HepG2 (cell line): ENCODE data around the gene GNG3. TPM values are rescaled to one million over a fixed set of nuclear protein-coding genes. Genes with fewer than 3 reads are reported as not detected.

Experiments used
- AGO1 ChIP-seq: fragments of 200-400 bp; formaldehyde crosslinking; IDR thresholded peaks from 2 replicates; pipeline ENCODE4 v1.6.1; 2017; ENCODE audit warnings: mild to moderate bottlenecking, low read depth, low read length, moderate library complexity; ENCODE audit not compliant: poor library complexity, severe bottlenecking
- CEBPB ChIP-seq: IDR thresholded peaks from 2 replicates; pipeline ENCODE4 v1.6.1; 2011; ENCODE audit warnings: low read depth, low read length, improper control_type of control experiment, borderline replicate concordance
- ETV5 ChIP-seq: IDR thresholded peaks from 2 replicates; pipeline ENCODE4 v1.6.1; 2018; ENCODE audit warnings: missing biosample characterization, missing genetic modification reagents, inconsistent platforms, borderline replicate concordance
- JUNB ChIP-seq: sonication (generic); formaldehyde crosslinking; IDR thresholded peaks from 2 replicates; pipeline ENCODE4 v1.8.0; 2022; ENCODE audit warnings: missing genetic modification reagents, mild to moderate bottlenecking, borderline replicate concordance
- PHF8 ChIP-seq: sonication (generic); formaldehyde crosslinking; IDR thresholded peaks from 2 replicates; pipeline ENCODE4 v1.5.0; 2020; ENCODE audit warnings: missing genetic modification reagents
- SAFB2 ChIP-seq: sonication (generic); formaldehyde crosslinking; IDR thresholded peaks from 2 replicates; pipeline ENCODE4 v1.5.1; 2020; ENCODE audit warnings: missing genetic modification reagents, low read depth, mild to moderate bottlenecking, borderline replicate concordance
- ZMYM4 ChIP-seq: sonication (generic); formaldehyde crosslinking; IDR thresholded peaks from 2 replicates; pipeline ENCODE4 v1.8.1; 2023; ENCODE audit warnings: mild to moderate bottlenecking, missing genetic modification reagents
- polyA plus RNA-seq, 8 experiments: library from polyadenylated mRNA; depleted of rRNA in 3 of 8; stranded (reverse) in 7 of 8; unstranded in 1 of 8; fragments of >200 nt; fragmentation: Illumina TruSeq in 4 of 8; extraction: Trizol in 4 of 8; gene quantifications; 2 replicates each; pipeline versions ENCODE4 v1.2.1 to v1.2.3, GENCODE V29; 2011 to 2016; ENCODE audit warnings: low read depth in 4 of 8, missing spikeins in 1 of 8, mixed read lengths in 1 of 8; ENCODE audit not compliant: insufficient read depth in 1 of 8
- total RNA-seq, 5 experiments: library from RNA; depleted of rRNA; stranded (reverse); fragments of >200 nt; fragmentation: Illumina TruSeq; extraction: Trizol; gene quantifications; 2 replicates each; pipeline ENCODE4 v1.2.3, GENCODE V29; 2016; ENCODE audit warnings: low read depth in 1 of 5
- TF ChIP-seq, protein P1 (sequence below): sonication (generic); formaldehyde crosslinking; IDR thresholded peaks from 2 replicates; pipeline ENCODE4 v1.4.0; 2020; ENCODE audit warnings: missing genetic modification reagents, borderline replicate concordance
- TF ChIP-seq, protein P2 (sequence below): sonication (generic); formaldehyde crosslinking; IDR thresholded peaks from 2 replicates; pipeline ENCODE4 v1.4.0; 2020; ENCODE audit warnings: missing genetic modification reagents, borderline replicate concordance
- TF ChIP-seq, protein P3 (sequence below): sonication (generic); formaldehyde crosslinking; IDR thresholded peaks from 2 replicates; pipeline ENCODE4 v1.4.0; 2020; ENCODE audit warnings: mild to moderate bottlenecking, missing genetic modification reagents

Gene GNG3
- total and polyA plus RNA-seq, 2 of the 13 experiments (the other 11 are each of a cell fraction or from before 2014, with no cell fraction given): not detected

DNA sequence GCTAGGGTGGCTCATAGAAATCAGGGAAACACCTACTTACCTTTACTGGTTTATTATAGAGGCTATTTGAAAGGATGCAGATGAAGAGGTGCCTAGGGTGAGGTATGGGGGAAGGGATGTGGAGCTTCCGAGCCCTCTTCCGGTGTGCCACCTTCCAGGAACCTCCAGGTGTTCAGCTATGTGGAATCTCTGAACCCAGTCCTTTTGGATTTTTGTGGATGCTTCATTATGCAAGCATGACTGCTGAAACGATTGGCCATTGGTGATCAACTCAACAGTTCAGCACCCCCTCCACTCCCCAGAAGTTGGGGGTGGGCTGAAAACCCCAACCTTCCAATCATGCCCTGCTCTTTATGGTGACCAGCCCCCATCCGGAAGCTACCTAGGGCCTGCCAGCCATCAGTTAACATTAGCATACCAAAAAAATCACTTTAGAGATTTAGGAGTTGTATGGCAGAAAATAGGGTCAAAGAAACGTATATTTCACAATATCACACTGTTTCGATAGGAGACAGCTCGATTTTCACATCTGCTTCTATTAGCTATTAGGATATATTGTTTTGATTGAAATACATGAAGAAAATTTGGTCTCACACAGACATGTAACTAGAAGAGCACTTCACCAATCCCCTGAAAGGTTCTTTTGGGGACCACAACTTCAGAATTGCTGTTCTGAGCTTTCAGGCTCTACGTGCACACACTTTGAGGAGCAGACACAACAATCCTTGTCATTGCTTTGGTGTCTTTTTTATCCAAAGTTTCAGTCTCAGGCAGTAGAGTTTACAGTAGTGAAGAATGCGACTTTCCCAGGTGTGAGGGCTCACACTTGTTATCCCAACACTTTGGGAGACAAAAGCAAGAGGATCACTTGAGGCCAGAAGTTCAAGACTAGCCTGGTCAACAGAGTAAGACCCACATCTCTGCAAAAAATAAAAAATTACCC lies 50.6 kb downstream of the GNG3 start (continued):
- TF ChIP-seq, protein P1, sequence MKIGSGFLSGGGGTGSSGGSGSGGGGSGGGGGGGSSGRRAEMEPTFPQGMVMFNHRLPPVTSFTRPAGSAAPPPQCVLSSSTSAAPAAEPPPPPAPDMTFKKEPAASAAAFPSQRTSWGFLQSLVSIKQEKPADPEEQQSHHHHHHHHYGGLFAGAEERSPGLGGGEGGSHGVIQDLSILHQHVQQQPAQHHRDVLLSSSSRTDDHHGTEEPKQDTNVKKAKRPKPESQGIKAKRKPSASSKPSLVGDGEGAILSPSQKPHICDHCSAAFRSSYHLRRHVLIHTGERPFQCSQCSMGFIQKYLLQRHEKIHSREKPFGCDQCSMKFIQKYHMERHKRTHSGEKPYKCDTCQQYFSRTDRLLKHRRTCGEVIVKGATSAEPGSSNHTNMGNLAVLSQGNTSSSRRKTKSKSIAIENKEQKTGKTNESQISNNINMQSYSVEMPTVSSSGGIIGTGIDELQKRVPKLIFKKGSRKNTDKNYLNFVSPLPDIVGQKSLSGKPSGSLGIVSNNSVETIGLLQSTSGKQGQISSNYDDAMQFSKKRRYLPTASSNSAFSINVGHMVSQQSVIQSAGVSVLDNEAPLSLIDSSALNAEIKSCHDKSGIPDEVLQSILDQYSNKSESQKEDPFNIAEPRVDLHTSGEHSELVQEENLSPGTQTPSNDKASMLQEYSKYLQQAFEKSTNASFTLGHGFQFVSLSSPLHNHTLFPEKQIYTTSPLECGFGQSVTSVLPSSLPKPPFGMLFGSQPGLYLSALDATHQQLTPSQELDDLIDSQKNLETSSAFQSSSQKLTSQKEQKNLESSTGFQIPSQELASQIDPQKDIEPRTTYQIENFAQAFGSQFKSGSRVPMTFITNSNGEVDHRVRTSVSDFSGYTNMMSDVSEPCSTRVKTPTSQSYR (CRISPR knock-in tag): peak; percentile 20; the same call in 1 of the 2 replicates
- no peak for TF ChIP-seq JUNB
- no peak for TF ChIP-seq AGO1
- TF ChIP-seq PHF8 (CRISPR knock-in tag): no peak
- peak; percentile 20; the same call in 1 of the 2 replicates for TF ChIP-seq ETV5 (CRISPR knock-in tag)
- TF ChIP-seq, protein P2, sequence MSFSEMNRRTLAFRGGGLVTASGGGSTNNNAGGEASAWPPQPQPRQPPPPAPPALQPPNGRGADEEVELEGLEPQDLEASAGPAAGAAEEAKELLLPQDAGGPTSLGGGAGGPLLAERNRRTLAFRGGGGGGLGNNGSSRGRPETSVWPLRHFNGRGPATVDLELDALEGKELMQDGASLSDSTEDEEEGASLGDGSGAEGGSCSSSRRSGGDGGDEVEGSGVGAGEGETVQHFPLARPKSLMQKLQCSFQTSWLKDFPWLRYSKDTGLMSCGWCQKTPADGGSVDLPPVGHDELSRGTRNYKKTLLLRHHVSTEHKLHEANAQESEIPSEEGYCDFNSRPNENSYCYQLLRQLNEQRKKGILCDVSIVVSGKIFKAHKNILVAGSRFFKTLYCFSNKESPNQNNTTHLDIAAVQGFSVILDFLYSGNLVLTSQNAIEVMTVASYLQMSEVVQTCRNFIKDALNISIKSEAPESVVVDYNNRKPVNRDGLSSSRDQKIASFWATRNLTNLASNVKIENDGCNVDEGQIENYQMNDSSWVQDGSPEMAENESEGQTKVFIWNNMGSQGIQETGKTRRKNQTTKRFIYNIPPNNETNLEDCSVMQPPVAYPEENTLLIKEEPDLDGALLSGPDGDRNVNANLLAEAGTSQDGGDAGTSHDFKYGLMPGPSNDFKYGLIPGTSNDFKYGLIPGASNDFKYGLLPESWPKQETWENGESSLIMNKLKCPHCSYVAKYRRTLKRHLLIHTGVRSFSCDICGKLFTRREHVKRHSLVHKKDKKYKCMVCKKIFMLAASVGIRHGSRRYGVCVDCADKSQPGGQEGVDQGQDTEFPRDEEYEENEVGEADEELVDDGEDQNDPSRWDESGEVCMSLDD (CRISPR knock-in tag): no peak
- TF ChIP-seq, protein P3, sequence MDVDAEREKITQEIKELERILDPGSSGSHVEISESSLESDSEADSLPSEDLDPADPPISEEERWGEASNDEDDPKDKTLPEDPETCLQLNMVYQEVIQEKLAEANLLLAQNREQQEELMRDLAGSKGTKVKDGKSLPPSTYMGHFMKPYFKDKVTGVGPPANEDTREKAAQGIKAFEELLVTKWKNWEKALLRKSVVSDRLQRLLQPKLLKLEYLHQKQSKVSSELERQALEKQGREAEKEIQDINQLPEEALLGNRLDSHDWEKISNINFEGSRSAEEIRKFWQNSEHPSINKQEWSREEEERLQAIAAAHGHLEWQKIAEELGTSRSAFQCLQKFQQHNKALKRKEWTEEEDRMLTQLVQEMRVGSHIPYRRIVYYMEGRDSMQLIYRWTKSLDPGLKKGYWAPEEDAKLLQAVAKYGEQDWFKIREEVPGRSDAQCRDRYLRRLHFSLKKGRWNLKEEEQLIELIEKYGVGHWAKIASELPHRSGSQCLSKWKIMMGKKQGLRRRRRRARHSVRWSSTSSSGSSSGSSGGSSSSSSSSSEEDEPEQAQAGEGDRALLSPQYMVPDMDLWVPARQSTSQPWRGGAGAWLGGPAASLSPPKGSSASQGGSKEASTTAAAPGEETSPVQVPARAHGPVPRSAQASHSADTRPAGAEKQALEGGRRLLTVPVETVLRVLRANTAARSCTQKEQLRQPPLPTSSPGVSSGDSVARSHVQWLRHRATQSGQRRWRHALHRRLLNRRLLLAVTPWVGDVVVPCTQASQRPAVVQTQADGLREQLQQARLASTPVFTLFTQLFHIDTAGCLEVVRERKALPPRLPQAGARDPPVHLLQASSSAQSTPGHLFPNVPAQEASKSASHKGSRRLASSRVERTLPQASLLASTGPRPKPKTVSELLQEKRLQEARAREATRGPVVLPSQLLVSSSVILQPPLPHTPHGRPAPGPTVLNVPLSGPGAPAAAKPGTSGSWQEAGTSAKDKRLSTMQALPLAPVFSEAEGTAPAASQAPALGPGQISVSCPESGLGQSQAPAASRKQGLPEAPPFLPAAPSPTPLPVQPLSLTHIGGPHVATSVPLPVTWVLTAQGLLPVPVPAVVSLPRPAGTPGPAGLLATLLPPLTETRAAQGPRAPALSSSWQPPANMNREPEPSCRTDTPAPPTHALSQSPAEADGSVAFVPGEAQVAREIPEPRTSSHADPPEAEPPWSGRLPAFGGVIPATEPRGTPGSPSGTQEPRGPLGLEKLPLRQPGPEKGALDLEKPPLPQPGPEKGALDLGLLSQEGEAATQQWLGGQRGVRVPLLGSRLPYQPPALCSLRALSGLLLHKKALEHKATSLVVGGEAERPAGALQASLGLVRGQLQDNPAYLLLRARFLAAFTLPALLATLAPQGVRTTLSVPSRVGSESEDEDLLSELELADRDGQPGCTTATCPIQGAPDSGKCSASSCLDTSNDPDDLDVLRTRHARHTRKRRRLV (CRISPR knock-in tag): no peak
- peak; percentile 47; the same call in 1 of the 2 replicates for TF ChIP-seq CEBPB
- no peak for TF ChIP-seq SAFB2
- TF ChIP-seq ZMYM4 (CRISPR knock-in tag): no peak
